ELF-1 (cell line): Measurements from ENCODE around the gene INPP5A.

Experiments
- DNase-seq: peaks from one replicate; pipeline ENCODE4 v3.0.0-alpha.2; 2016; ENCODE audit warnings: low read depth, low spot score

INPP5A gene

GRCh38 chr10:132738454-132739224 lies 201.1 kb downstream of the INPP5A start:
- no peak for DNase-seq

DNA sequence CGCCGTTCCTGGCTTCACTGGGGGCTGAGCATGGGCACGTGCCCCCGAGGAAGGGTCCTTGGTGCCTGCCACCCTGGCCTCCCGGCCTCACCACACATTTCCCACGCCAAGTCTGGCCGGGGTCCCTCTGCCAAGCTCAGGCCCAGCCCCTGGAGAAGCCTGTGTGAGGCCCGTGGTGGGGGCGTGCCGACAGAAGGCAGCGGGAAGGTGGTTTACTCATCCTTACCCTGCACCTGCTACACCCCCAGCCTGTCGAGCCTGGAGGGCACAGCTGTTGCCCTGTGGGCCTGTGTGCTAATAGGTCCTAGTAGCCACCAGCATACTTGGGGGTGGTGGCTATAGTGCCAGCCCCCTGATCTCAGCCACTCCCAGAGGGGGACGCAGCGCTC lies 201.6 kb downstream of the INPP5A start:
- no peak for DNase-seq

DNA sequence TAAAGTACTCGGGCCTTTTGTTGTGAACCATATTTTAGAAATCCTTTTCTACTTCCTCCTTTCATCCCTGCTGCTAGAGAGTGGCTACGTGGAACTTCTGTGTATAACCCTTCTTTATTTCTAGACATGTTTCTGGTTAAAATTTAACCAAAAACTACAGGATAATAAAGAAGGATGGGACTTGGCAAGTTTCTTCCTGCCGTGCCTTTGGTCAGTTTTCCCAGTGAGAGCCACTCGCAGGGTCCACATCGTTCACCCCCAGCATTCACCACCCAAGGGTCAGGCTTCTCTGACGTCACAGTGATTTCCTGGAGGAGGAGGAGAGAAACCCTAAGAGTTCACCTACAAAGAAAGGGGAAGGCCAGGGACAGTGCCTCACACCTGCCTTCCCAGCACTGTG lies 203.0 kb downstream of the INPP5A start:
- DNase-seq, result no peak

GRCh38 chr10:132742167-132742836 lies 204.7 kb downstream of the INPP5A start:
- DNase-seq, result peak; percentile 42

DNA sequence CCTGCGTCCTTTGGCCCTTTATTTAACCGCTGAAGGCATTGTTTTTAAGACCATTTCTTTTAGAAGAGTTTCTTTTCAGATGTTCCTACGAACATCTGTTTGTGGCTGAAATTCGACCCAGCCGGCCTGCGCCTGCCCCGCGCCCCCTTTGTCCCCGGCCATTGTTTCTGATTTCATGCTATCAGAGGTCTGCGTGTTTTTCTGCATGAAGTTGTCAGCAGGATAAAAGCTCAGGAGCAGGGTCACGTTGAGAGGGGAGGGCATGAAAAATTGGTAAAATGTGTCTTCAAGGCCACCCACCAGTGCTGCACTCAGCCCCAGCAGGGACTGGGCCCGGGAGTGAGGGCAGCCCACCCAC lies 205.2 kb downstream of the INPP5A start:
- peak; percentile 43 for DNase-seq

GRCh38 chr10:132743196-132743924 lies 205.8 kb downstream of the INPP5A start:
- peak; percentile 54 for DNase-seq

GRCh38 chr10:132743925-132744490 lies 206.4 kb downstream of the INPP5A start:
- DNase-seq, result peak; percentile 45

- no peak for DNase-seq
Measured at GRCh38 chr10:132744839-132745238, 207.3 kb downstream of the INPP5A start.

DNA sequence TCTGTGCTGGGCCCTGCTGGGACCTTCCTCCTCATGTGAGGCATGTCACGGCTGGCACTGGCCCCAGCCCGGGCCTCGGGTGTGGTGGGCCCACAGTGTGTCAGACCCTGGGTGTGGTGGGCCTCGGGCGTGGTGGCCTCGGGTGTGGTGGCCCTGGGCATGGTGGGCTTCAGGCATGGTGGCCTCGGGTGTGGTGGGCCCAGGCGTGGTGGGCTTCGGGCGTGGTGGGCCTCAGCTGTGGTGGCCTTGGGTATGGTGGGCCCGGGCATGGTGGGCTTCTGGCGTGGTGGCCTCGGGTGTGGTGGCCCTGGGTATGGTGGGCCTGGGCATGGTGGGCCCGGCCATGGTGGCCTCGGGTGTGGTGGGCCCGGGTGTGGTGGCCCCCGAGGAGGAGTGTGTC lies 207.9 kb downstream of the INPP5A start:
- no peak for DNase-seq

DNA sequence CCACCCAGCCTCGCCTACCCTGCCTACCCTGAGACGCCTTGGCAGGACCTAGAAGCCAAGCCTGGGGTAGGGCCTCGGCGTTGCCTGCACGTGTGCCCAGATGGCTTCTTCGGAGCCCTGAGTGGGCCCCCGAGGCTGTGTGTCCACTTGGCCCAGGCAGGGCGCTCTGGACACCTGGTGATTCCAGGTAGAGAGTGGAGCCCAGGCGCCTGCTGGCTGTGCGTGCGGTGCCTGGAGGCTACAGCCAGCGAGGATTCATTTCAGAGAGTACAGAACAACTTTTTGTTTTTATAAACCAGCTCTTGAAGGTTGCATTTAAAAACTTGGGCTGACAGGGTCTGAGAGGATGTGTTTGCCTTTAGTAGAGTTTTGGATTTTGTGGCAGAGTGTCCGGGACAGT lies 208.4 kb downstream of the INPP5A start:
- DNase-seq, result no peak

DNA sequence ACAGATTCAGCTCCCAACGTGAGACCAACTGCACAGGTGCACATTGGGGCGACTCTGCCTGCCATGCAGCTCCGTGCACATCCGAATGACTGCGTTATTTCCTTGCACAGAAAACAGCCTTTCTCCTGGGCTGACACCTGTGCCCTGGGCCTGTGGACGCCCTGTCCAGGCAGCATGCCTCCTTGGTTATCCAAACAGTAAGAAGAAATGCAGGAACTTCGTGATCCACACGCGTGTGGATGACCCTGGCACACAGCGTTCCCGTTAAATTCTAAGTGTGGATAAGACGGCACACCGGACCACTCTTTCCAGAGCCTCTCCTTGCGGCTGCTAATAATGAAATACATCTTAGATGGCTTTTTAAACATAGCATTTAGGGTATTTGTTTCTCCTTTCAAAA lies 208.8 kb downstream of the INPP5A start:
- no peak for DNase-seq

DNA sequence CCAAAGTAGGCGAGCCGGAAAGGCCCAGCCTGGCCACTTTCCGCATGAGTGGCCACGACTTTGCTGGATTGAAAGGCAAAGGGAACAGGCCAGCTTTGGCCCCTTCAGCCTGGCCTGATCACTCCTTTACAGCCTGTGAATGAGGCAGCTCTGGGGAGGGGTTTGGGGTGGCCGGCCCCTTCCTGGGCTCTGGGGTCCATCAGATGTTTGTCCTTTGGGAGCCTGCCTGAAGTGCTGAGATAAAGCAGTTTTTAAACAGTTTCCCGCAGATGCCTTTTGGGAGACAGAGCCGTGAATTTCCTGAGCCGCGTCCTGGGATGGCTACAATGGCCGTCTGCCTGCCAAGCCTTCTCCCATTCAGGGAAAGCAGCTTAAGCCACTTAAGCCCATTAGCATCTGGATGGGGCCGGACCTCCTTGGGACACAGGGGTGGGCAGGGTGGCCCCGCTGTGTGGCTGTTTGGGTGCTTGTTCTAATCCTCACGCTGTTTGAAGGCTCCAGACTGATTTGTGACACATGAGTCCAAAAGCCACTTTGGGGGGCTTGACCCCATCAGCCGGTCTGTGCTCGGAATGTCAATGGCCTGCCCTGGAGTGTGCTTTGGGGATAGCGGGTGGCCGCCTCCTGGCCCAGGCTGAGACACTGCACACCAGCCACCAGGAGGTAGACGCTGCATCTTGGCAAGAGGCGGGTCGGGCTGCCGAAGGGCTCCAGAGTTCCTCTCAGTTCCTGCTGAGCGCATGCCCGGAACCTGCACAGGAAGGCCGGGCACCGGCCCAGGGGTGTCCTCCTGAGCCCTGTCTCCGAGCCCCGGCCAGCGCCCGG lies 209.4 kb downstream of the INPP5A start:
- peak; percentile 55 for DNase-seq

- no peak for DNase-seq
Measured at GRCh38 chr10:132748135-132748534, 210.5 kb downstream of the INPP5A start.

DNA sequence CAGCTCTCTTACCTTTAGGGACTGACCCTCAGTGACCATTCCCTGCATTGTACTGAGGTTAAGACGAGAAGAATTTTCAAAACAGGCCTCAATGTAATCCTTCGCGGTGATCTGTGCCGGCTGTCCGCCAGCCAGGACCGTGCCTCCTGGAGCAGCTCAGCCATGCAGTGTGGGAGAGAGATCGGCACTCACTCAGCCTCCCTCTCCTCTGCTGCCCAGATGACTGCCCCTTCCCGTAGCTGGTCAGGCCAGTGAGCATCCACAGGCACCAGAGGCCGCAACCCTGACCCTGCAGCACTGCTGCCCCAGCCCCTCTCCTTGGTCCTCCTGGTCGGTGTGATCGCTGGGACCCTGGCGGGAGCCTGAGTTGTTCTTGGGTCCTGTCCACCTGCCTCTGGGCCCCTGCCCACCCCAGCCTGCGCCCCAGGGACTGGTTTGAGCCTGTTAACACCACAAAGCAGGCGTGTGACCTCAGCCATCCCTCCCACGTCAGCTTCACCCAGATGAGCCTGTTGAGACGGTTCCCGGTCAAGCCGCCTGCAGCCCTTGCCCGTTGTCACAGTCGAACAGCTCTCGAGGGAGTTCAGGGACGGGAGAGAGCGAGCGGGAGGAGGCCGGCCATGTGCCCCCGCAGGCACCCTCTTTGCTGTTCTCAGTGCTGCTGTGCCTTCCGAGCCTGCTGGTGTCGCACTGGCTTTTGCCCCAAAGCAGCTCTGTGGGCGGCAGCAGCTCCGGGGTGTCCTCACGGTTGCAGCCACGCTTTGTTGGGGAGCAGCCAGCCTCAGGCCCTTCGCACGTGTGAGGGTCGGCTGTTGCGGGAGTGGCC lies 211.2 kb downstream of the INPP5A start:
- no peak for DNase-seq

GRCh38 chr10:132749371-132749795 lies 211.8 kb downstream of the INPP5A start:
- no peak for DNase-seq

DNA sequence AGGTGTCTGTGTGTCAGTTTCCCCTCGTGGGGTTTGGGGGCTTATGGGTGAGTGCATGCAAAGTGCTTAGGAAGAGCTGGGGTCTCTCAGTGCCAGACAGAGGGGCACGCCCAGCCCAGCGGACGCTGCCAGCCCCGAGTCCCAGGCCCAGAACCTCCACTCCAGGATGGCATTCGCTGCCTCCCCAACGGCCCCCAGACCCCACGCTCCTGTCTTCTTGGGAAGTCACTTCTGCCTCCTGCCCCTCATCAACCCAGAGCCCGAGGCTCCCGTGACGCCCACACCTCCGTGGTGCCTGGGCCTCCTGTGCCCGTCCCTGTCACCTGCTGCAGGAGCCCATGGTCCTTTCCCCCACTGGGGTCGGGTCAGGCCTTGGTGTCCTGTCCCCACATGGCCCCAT lies 213.3 kb downstream of the INPP5A start:
- no peak for DNase-seq

DNA sequence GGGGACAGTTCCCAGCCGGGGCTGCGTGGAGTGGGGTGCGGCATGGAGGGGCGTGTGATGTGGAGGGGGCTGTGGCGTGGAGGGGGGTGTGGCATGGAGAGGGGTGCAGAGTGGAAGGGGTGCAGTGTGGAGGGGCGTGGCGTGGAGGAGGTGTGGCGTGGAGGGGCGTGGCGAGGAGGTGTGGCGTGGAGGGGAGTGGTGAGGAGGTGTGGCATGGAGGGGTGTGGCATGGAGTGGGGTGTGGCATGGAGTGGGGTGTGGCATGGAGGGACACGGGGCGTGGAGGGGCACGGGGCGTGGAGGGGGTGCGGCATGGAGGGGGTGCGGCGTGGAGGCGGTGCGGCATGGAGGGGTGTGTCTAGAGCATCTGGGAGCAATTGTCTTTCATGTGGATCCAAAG lies 214.8 kb downstream of the INPP5A start:
- DNase-seq, result no peak

DNA sequence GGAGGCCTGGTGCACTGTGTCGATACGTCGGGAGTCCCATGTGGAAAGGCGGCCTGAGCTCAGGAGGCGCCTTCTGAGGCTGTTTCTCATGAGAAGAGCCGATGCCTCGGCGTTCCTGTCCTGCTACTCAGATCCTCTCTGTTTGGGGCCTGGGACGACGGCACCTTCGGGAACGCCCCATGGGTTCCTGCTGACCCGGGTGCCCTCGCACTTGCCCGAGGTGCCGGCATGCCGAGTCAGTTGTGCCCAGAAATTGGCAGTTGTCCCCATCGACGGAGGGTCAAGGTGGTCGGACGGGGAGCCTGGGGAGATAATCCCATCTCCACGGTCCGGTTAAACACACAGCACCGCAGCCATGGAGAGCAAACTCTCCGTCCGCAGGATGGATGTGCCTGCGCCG lies 215.4 kb downstream of the INPP5A start:
- DNase-seq, result no peak

- peak; percentile 51 for DNase-seq
Measured at GRCh38 chr10:132753596-132753995, 216.0 kb downstream of the INPP5A start.

DNA sequence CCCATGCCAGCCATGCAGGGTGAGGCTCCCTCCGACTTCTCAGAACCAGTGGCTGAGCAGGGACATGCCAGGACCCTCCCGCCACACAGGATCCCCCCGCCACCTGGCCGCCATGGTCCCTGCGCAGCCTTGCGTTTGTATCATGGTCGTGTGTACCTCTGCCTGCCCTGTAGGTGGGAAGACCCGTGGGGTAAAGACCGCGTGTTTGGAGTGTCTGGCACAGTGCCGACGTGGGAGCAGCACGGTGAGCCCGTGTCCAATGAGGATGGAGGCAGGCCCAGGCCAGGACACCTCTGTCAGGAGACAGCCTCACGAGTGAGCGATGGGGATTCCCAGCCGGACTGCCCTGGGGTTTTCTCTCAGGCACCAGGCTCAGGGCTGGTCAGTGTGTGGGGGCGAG lies 216.5 kb downstream of the INPP5A start:
- no peak for DNase-seq
